MCF 10A (cell line): ENCODE results near the gene TFF2. TPM values are rescaled to one million over a fixed set of nuclear protein-coding genes. Genes with fewer than 3 reads are reported as not detected.

Experiments used
- BruUV-seq: library from RNA; stranded (reverse); fragments of 400-500 nt; replicated peaks from 2 replicates; lab custom pipeline; 2021; lab: Mats Ljungman, UMichigan
- CTCF ChIA-PET: fragments of 300-600 bp; sonication (Branson Sonifier 250); formaldehyde crosslinking; extraction: SDS; loops from one replicate; lab custom pipeline; 2021; ENCODE audit warnings: antibody characterized with exemption, inconsistent platforms; lab: Yijun Ruan, JAX
- POLR2A ChIA-PET: fragments of 300-600, 350-650 bp; sonication (Branson Sonifier 250); formaldehyde crosslinking; extraction: SDS; loops from one replicate; lab custom pipeline; 2020; ENCODE audit warnings: antibody characterized with exemption, inconsistent platforms; lab: Yijun Ruan, JAX
- DNase-seq: peaks from one replicate; pipeline ENCODE4 v3.0.0-alpha.2; 2018; ENCODE audit not compliant: unreplicated experiment
- H3K27ac Mint-ChIP-seq: one replicate; pipeline ENCODE4 v1.8.0; 2022; ENCODE audit warnings: mild to moderate bottlenecking, low read depth, mixed read lengths; ENCODE audit not compliant: unreplicated experiment
- H3K27me3 Mint-ChIP-seq: one replicate; pipeline ENCODE4 v1.8.0; 2022; ENCODE audit warnings: mixed read lengths; ENCODE audit not compliant: insufficient read depth, unreplicated experiment
- H3K36me3 Mint-ChIP-seq: one replicate; pipeline ENCODE4 v1.8.0; 2022; ENCODE audit warnings: mild to moderate bottlenecking, moderate library complexity, mixed read lengths; ENCODE audit not compliant: insufficient read depth, unreplicated experiment
- H3K4me1 Mint-ChIP-seq: one replicate; pipeline ENCODE4 v1.8.0; 2022; ENCODE audit warnings: mixed read lengths; ENCODE audit not compliant: insufficient read depth, unreplicated experiment
- H3K4me3 Mint-ChIP-seq: one replicate; pipeline ENCODE4 v1.8.0; 2022; ENCODE audit warnings: mild to moderate bottlenecking, moderate library complexity, mixed read lengths; ENCODE audit not compliant: unreplicated experiment
- H3K9me3 Mint-ChIP-seq: one replicate; pipeline ENCODE4 v1.8.0; 2022; ENCODE audit warnings: mixed read lengths; ENCODE audit not compliant: unreplicated experiment
- intact Hi-C: fragments of 100-400 bp; cut with micrococcal nuclease; formaldehyde crosslinking; loops from 2 replicates; pipeline ENCODE4 v1.14.1; 2022
- total RNA-seq: library from RNA; stranded (reverse); gene quantifications from 2 replicates; pipeline ENCODE4 v1.2.3, GENCODE V29; 2022
- TF ChIP-seq, protein P1 (sequence below): fragments of 200-600 bp; IDR thresholded peaks from one replicate; pipeline ENCODE4 v1.8.0; 2022; ENCODE audit warnings: antibody characterized with exemption, mild to moderate bottlenecking; ENCODE audit not compliant: unreplicated experiment

TFF2 gene
- total RNA-seq, 1 experiment from 2014 or later, result not detected

DNA sequence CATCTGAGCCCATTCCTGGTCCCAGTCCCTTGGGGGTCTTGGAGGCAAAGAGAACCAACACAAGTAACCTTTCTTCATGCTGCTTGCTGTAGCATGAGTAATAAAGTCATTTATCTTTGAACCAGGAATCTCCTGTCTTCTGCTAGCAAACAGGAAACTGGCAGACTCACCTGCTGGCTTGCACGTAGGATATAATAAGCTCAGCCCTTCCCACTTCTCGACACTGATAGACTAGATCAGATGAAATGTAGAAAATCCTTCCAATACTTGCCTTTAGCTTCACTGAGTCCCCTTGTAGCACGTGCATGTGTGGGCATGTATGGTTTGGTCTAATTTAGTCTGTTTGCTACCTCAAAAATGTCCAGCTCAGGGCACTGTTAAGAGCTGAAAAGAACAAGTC lies 6.5 kb upstream of the TFF2 start:
- H3K4me3 Mint-ChIP-seq, result no peak overlapping the region
- DNase-seq, result no peak
- H3K36me3 Mint-ChIP-seq, result peaks cover 6% of the 10 kb centered on the region
- H3K4me1 Mint-ChIP-seq, result no peaks in the 10 kb centered on the region
- TF ChIP-seq, protein P1, sequence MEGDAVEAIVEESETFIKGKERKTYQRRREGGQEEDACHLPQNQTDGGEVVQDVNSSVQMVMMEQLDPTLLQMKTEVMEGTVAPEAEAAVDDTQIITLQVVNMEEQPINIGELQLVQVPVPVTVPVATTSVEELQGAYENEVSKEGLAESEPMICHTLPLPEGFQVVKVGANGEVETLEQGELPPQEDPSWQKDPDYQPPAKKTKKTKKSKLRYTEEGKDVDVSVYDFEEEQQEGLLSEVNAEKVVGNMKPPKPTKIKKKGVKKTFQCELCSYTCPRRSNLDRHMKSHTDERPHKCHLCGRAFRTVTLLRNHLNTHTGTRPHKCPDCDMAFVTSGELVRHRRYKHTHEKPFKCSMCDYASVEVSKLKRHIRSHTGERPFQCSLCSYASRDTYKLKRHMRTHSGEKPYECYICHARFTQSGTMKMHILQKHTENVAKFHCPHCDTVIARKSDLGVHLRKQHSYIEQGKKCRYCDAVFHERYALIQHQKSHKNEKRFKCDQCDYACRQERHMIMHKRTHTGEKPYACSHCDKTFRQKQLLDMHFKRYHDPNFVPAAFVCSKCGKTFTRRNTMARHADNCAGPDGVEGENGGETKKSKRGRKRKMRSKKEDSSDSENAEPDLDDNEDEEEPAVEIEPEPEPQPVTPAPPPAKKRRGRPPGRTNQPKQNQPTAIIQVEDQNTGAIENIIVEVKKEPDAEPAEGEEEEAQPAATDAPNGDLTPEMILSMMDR, result no peak
- H3K27me3 Mint-ChIP-seq, result peaks cover 29% of the 10 kb centered on the region
- POLR2A ChIA-PET, result interaction anchor here (0.7 kb wide), 1 partner anchor 19 kb away, joined by 3 read pairs; no protein-coding TSS in a partner anchor
- intact Hi-C loops, result no loop called here
- H3K9me3 Mint-ChIP-seq, result peaks cover 14% of the 10 kb centered on the region
- BruUV-seq, result no TSS peak
- CTCF ChIA-PET, result no interaction called here
- H3K27ac Mint-ChIP-seq, result no peak overlapping the region

- POLR2A ChIA-PET, result no interaction called here
- Mint-ChIP-seq H3K27me3 (peaks cover 29% of the 10 kb centered on the region), H3K9me3 (peaks cover 14% of the 10 kb centered on the region), H3K4me1 (no peaks in the 10 kb centered on the region), H3K27ac (no peak overlapping the region), H3K36me3 (peaks cover 6% of the 10 kb centered on the region), H3K4me3 (no peak overlapping the region)
- CTCF ChIA-PET, result interaction anchor here (0.6 kb wide), 1 partner anchor 12 kb away, joined by 3 read pairs; no protein-coding TSS in a partner anchor
- no peak for DNase-seq
- no TSS peak for BruUV-seq
- intact Hi-C loops, result no loop called here
- TF ChIP-seq, protein P1, result no peak
These were observed 5.9 kb upstream of the TFF2 start for GRCh38 chr21:42356650-42357049.

GRCh38 chr21:42356046-42356445 lies 5.3 kb upstream of the TFF2 start:
- BruUV-seq, result no TSS peak
- Mint-ChIP-seq H3K36me3 (peaks cover 6% of the 10 kb centered on the region), H3K9me3 (peaks cover 14% of the 10 kb centered on the region), H3K4me3 (no peak overlapping the region), H3K27ac (no peak overlapping the region), H3K4me1 (no peaks in the 10 kb centered on the region), H3K27me3 (peaks cover 29% of the 10 kb centered on the region)
- TF ChIP-seq, protein P1, result no peak
- CTCF ChIA-PET, result no interaction called here
- DNase-seq, result no peak
- POLR2A ChIA-PET, result no interaction called here
- intact Hi-C loops, result no loop called here

GRCh38 chr21:42353623-42354022 lies 2.8 kb upstream of the TFF2 start:
- no TSS peak for BruUV-seq
- POLR2A ChIA-PET, result no interaction called here
- no peak for DNase-seq
- H3K4me1 Mint-ChIP-seq, result no peaks in the 10 kb centered on the region
- peaks cover 29% of the 10 kb centered on the region for H3K27me3 Mint-ChIP-seq
- peaks cover 6% of the 10 kb centered on the region for H3K36me3 Mint-ChIP-seq
- CTCF ChIA-PET, result interaction anchor here (0.6 kb wide), 1 partner anchor 26 kb away, joined by 3 read pairs; no protein-coding TSS in a partner anchor
- intact Hi-C loops, result no loop called here
- no peak overlapping the region for H3K4me3 Mint-ChIP-seq
- H3K27ac Mint-ChIP-seq, result no peak overlapping the region
- H3K9me3 Mint-ChIP-seq, result peaks cover 14% of the 10 kb centered on the region
- TF ChIP-seq, protein P1, result no peak
